Midbrain (tissue), 1 donor: Measurements from ENCODE around the gene PTPRN2.
"Not testable (repeated sequence)": the region's sequence is repeated elsewhere in the genome, so short reads cannot be mapped to it uniquely, and the experiment has no call there.

Source experiments
- DNase-seq: peaks from one replicate; lab custom pipeline; 2025; lab: John Stamatoyannopoulos, UW

The PTPRN2 gene

GRCh38 chr7:157926107-157926506 is 661.5 kb downstream of the PTPRN2 start:
- no peak for DNase-seq

- DNase-seq = no peak
These were observed 662.2 kb downstream of the PTPRN2 start for GRCh38 chr7:157925383-157925875.

GRCh38 chr7:157923903-157924630 is 663.6 kb downstream of the PTPRN2 start:
- no peak for DNase-seq

- DNase-seq = no peak
These were observed 665.0 kb downstream of the PTPRN2 start for GRCh38 chr7:157922576-157922975.

GRCh38 chr7:157918326-157919080 is 669.1 kb downstream of the PTPRN2 start:
- no peak for DNase-seq

- no peak for DNase-seq
These were observed 670.5 kb downstream of the PTPRN2 start for GRCh38 chr7:157916946-157917640.

- DNase-seq = no peak
These were observed 677.2 kb downstream of the PTPRN2 start for GRCh38 chr7:157910446-157910845.

- not testable (repeated sequence) for DNase-seq
These were observed 677.6 kb downstream of the PTPRN2 start for GRCh38 chr7:157910045-157910444.

GRCh38 chr7:157909370-157909769 is 678.3 kb downstream of the PTPRN2 start:
- no peak for DNase-seq

- no peak for DNase-seq
These were observed 679.4 kb downstream of the PTPRN2 start for GRCh38 chr7:157908006-157908782.

GRCh38 chr7:157907091-157907490 is 680.5 kb downstream of the PTPRN2 start:
- DNase-seq = no peak

GRCh38 chr7:157906583-157906982 is 681.0 kb downstream of the PTPRN2 start:
- DNase-seq = no peak

GRCh38 chr7:157905651-157906461 is 681.8 kb downstream of the PTPRN2 start:
- no peak for DNase-seq

GRCh38 chr7:157904866-157905570 is 682.6 kb downstream of the PTPRN2 start:
- DNase-seq = no peak

GRCh38 chr7:157904211-157904865 is 683.3 kb downstream of the PTPRN2 start:
- DNase-seq = no peak

- peak; percentile 18 for DNase-seq
These were observed 683.9 kb downstream of the PTPRN2 start for GRCh38 chr7:157903710-157904109.

- DNase-seq = no peak
These were observed 684.3 kb downstream of the PTPRN2 start for GRCh38 chr7:157903296-157903695.

GRCh38 chr7:157901816-157902610 is 685.6 kb downstream of the PTPRN2 start:
- DNase-seq = not testable (repeated sequence)

- no peak for DNase-seq
These were observed 686.5 kb downstream of the PTPRN2 start for GRCh38 chr7:157901166-157901565.
